Measurements from ENCODE around the gene KRT16. TPM values are rescaled to one million over a fixed set of nuclear protein-coding genes. Genes with fewer than 3 reads are reported as not detected.

KRT16 gene
- total and polyA plus RNA-seq, 2 donors (not counting 3 experiments of a cell fraction or from before 2014, with no cell fraction given), result not detected

DNA sequence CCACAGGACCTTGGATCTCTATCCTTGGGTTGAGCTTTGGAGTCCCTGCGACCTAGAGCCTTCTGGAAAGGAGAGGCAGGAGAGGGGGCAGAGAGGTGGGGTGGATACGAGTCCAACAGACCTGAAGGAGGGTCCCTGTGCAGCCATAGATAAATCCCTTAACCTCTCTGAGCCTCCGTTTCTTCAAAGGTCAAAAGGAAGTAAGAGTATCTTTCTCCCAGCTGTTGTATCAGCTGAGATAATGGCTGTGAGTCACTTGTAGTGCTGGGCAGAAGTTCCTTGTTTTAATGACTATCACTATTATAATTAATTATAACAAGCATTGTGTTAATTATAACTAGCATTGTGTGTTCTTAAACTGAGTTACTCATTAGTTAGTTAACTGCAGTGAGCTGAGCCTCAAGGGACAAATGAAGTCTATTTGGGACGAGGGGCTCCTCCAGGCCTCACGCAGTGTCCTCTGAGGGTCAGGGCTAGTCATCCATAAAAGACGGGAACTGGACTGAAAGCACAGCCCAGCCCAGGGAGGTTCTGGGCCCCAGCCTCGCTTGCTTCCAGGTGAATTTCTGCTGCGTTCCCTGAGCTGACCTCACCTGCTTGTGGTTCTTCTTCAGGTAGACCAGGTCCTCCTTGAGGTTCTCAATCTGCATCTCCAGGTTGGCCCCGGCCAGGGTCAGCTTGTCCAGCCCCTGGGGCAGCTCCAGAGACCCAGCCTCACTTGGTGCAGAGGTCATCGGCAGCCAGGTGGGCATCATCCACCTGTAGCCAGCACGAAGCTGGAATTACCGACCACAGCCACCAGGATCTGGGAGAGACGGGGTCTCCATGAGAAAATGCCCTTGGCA, 17.5 kb upstream of the KRT16 start:
- dilution Hi-C loops (cut with MboI; ENCODE audit: extremely low pct_ligation_motif_present, low sequenced_read_pairs), result no loop called here
- Histone ChIP-seq H3K27me3 (ENCODE audit: control insufficient read depth in 2 of 2, insufficient read depth in 2 of 2, low read length in 2 of 2) (no peaks in the 10 kb centered on the region), H3K4me2 (ENCODE audit: insufficient read depth, low read length) (no peak overlapping the region), H3K27ac (ENCODE audit: insufficient read depth, low read depth, low read length) (no peak overlapping the region), H3K36me3 (ENCODE audit: control insufficient read depth in 2 of 2, extremely low read depth in 1 of 2, insufficient read depth in 2 of 2, low read length in 2 of 2) (no peaks in the 10 kb centered on the region), H3K9me1 (replicated peaks; ENCODE audit: control insufficient read depth, extremely low read depth, insufficient read depth, low read length) (no peaks in the 10 kb centered on the region), H3K4me3 (replicated peaks in 1 of 3; ENCODE audit: insufficient read depth in 1 of 3, low read depth in 1 of 3, low read length in 3 of 3) (no peak overlapping the region), H3K79me2 (ENCODE audit: control insufficient read depth, insufficient read depth, low read length) (no peaks in the 10 kb centered on the region), H3K4me1 (ENCODE audit: control insufficient read depth, extremely low read depth, insufficient read depth, low read length) (no peaks in the 10 kb centered on the region), H3K9ac (replicated peaks; ENCODE audit: extremely low read depth, insufficient read depth, low read length) (no peak overlapping the region), H3K9me3 (replicated peaks; ENCODE audit: control insufficient read depth, insufficient read depth, low read length) (no peaks in the 10 kb centered on the region), H4K20me1 (replicated peaks; ENCODE audit: control insufficient read depth, extremely low read depth, insufficient read depth, low read length) (no peaks in the 10 kb centered on the region), H2AFZ (ENCODE audit: low read depth, low read length) (no peak overlapping the region)
- DNase-seq (ENCODE audit: low read depth, low spot score), result no peak
- no peak for TF ChIP-seq EZH2 (IDR thresholded peaks at IDR 0.05; ENCODE audit: borderline replicate concordance, low read depth, low read length, severe bottlenecking)
- TF ChIP-seq GATA2 (IDR thresholded peaks at IDR 0.05; ENCODE audit: insufficient read depth, insufficient read length, low read depth, low read length), result no peak
- TF ChIP-seq, protein P1, sequence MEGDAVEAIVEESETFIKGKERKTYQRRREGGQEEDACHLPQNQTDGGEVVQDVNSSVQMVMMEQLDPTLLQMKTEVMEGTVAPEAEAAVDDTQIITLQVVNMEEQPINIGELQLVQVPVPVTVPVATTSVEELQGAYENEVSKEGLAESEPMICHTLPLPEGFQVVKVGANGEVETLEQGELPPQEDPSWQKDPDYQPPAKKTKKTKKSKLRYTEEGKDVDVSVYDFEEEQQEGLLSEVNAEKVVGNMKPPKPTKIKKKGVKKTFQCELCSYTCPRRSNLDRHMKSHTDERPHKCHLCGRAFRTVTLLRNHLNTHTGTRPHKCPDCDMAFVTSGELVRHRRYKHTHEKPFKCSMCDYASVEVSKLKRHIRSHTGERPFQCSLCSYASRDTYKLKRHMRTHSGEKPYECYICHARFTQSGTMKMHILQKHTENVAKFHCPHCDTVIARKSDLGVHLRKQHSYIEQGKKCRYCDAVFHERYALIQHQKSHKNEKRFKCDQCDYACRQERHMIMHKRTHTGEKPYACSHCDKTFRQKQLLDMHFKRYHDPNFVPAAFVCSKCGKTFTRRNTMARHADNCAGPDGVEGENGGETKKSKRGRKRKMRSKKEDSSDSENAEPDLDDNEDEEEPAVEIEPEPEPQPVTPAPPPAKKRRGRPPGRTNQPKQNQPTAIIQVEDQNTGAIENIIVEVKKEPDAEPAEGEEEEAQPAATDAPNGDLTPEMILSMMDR (IDR thresholded peaks at IDR 0.05; ENCODE audit: extremely low read depth in 1 of 2, insufficient read depth in 1 of 2, low read depth in 1 of 2, low read length in 2 of 2), result no peak
- TF ChIP-seq FOS (IDR thresholded peaks at IDR 0.05; ENCODE audit: borderline replicate concordance, insufficient read depth, low read length), result no peak
- no peak for TF ChIP-seq POLR2A (IDR thresholded peaks at IDR 0.05; ENCODE audit: low read depth, low read length)
- TF ChIP-seq JUN (IDR thresholded peaks at IDR 0.05; ENCODE audit: borderline replicate concordance, insufficient read depth, insufficient read length, low read depth), result no peak
- TF ChIP-seq MYC (IDR thresholded peaks at IDR 0.05; ENCODE audit: low read depth, low read length), result no peak
- BruUV-seq (replicated peaks), result no TSS peak
- ChIA-PET POLR2A (no interaction called here), CTCF (no interaction called here)
- intact Hi-C loops (cut with micrococcal nuclease), result no loop called here
- no peak for FAIRE-seq
